SU-DHL-6 (cell line): ENCODE measurements around the gene MRPS27.

Experiments
- CTCF ChIP-seq: fragments of 200-600 bp; sonication (generic); IDR thresholded peaks from one replicate; pipeline ENCODE4 v1.5.1; 2017; ENCODE audit warnings: antibody characterized with exemption, mild to moderate bottlenecking, low read length, moderate library complexity; ENCODE audit not compliant: insufficient read depth, poor library complexity, severe bottlenecking
- EZH2phosphoT487 ChIP-seq: fragments of 200-600 bp; sonication (generic), shearing (Covaris generic); conservative IDR thresholded peaks from 2 replicates; pipeline ENCODE4 v1.6.1; 2018; ENCODE audit warnings: mild to moderate bottlenecking, antibody characterized with exemption, low read length, moderate library complexity, mixed read lengths

- TF ChIP-seq EZH2phosphoT487, result no peak
- no peak for TF ChIP-seq CTCF
Observed at GRCh38 chr5:72234265-72234700, 85.8 kb downstream of the MRPS27 start.
